Panc1 (cell line): Measurements from ENCODE around the gene ADAMTS15. TPM values are rescaled to one million over a fixed set of nuclear protein-coding genes. Genes with fewer than 3 reads are reported as not detected.
"Not testable (repeated sequence)": the region's sequence is repeated elsewhere in the genome, so short reads cannot be mapped to it uniquely, and the experiment has no call there.

ENCODE experiments used
- ATAC-seq: fragments of 200-7000 bp; cut with Tn5 transposase; 2 replicates; pipeline ENCODE4 v1.9.1; 2020; ENCODE audit warnings: mild to moderate bottlenecking, moderate library complexity
- BruUV-seq: library from RNA; stranded (reverse); fragments of 400-500 nt; replicated peaks from 2 replicates; lab custom pipeline; 2021; lab: Mats Ljungman, UMichigan
- CTCF ChIA-PET: fragments of 300-600 bp; sonication (Branson Sonifier 250); formaldehyde crosslinking; loops from one replicate; lab custom pipeline; 2022; ENCODE audit warnings: antibody characterized with exemption; lab: Charles Lee
- POLR2A ChIA-PET: fragments of 300-600 bp; sonication (Branson Sonifier 250); formaldehyde crosslinking; loops from one replicate; lab custom pipeline; 2022; ENCODE audit warnings: antibody characterized with exemption; lab: Charles Lee
- DNase-seq: peaks from one replicate; pipeline ENCODE4 v3.0.0-alpha.2; 2010; ENCODE audit warnings: low read depth, low spot score
- H3K27ac ChIP-seq: 2 replicates; pipeline ENCODE4 v1.5.1; 2011; ENCODE audit warnings: mild to moderate bottlenecking, low read length, inconsistent platforms
- H3K27me3 ChIP-seq: fragments of 200-500 bp; sonication (Bioruptor generic); 2 replicates; pipeline ENCODE4 v1.6.0; 2014; ENCODE audit warnings: low read length, inconsistent platforms; ENCODE audit not compliant: control insufficient read depth, insufficient read depth
- H3K36me3 ChIP-seq: fragments of 200-500 bp; sonication (Bioruptor generic); 2 replicates; pipeline ENCODE4 v1.5.1; 2014; ENCODE audit warnings: inconsistent platforms, mild to moderate bottlenecking, low read length, moderate library complexity; ENCODE audit not compliant: control insufficient read depth, insufficient read depth
- H3K4me1 ChIP-seq: 2 replicates; pipeline ENCODE4 v1.5.1; 2011; ENCODE audit warnings: inconsistent platforms, mild to moderate bottlenecking, low read length, moderate library complexity; ENCODE audit not compliant: control insufficient read depth, insufficient read depth
- H3K4me3 ChIP-seq, 2 experiments: 2 replicates each; pipeline ENCODE4 v1.5.1; 2011 to 2012; ENCODE audit warnings: low read depth in 2 of 2, low read length in 2 of 2, mild to moderate bottlenecking in 2 of 2, inconsistent platforms in 1 of 2, moderate library complexity in 1 of 2
- H3K9me3 ChIP-seq: fragments of 200-500 bp; sonication (Bioruptor generic); 2 replicates; pipeline ENCODE4 v1.5.1; 2014; ENCODE audit warnings: low read depth, mild to moderate bottlenecking, inconsistent platforms, low read length, moderate library complexity; ENCODE audit not compliant: control insufficient read depth, insufficient read depth
- CTCF ChIP-seq: fragments of 450-650 bp; IDR thresholded peaks from 2 replicates; pipeline ENCODE4 v1.5.1; 2017; ENCODE audit warnings: mild to moderate bottlenecking
- POLR2AphosphoS5 ChIP-seq: IDR thresholded peaks from 2 replicates; pipeline ENCODE4 v1.6.1; 2012; ENCODE audit warnings: mild to moderate bottlenecking, low read depth, low read length, moderate library complexity
- REST ChIP-seq, 2 experiments: IDR thresholded peaks; 2 replicates each; pipeline ENCODE4 v1.6.1; 2011 to 2012; ENCODE audit warnings: low read depth in 2 of 2, control low read depth in 1 of 2, low read length in 1 of 2, mild to moderate bottlenecking in 1 of 2, moderate library complexity in 1 of 2; ENCODE audit not compliant: insufficient read depth in 1 of 2
- SIN3A ChIP-seq: IDR thresholded peaks from 2 replicates; pipeline ENCODE4 v1.6.1; 2012; ENCODE audit warnings: low read depth, mild to moderate bottlenecking, low read length, moderate library complexity, borderline replicate concordance; ENCODE audit not compliant: insufficient read depth
- TCF7L2 ChIP-seq: IDR thresholded peaks from 2 replicates; pipeline ENCODE4 v1.6.1; 2011; ENCODE audit warnings: mild to moderate bottlenecking, low read depth, low read length, inconsistent platforms
- in situ Hi-C: cut with HindIII; loops from 2 replicates; pipeline ENCODE4 v1.10.0; 2016; ENCODE audit warnings: low sequenced_read_pairs, low pct_unique_long_range_greater_than_20kb
- intact Hi-C: fragments of 100-400 bp; cut with micrococcal nuclease; formaldehyde crosslinking; loops from one replicate; pipeline ENCODE4 v1.10.0; 2022; ENCODE audit not compliant: unreplicated experiment
- total RNA-seq: library from RNA; stranded (reverse); gene quantifications from one replicate; pipeline ENCODE4 v1.2.1, GENCODE V29; 2021; ENCODE audit not compliant: unreplicated experiment

ADAMTS15 gene
- total RNA-seq, 1 experiment from 2014 or later: 39.9 TPM

GRCh38 chr11:130436171-130436570, 12.3 kb upstream of the ADAMTS15 start:
- no TSS peak for BruUV-seq
- TF ChIP-seq SIN3A (no peak), REST (IDR thresholded peaks at IDR 0.05; ENCODE audit: insufficient read depth in 1 of 2, low read depth in 2 of 2, low read length in 1 of 2) (no peak), TCF7L2 (no peak), CTCF (no peak)
- peak overlapping the region; percentile 93 for H3K27ac ChIP-seq
- POLR2A ChIA-PET: no interaction called here
- peaks cover 13% of the 10 kb centered on the region for H3K4me1 ChIP-seq
- ATAC-seq (no peak), DNase-seq (no peak)
- in situ Hi-C loops: no loop called here
- no peaks in the 10 kb centered on the region for H3K27me3 ChIP-seq
- intact Hi-C loops: no loop called here
- CTCF ChIA-PET: no interaction called here
- H3K36me3 ChIP-seq: no peaks in the 10 kb centered on the region
- H3K4me3 ChIP-seq: no peak overlapping the region
- H3K9me3 ChIP-seq: no peaks in the 10 kb centered on the region

GRCh38 chr11:130437848-130438247, 10.6 kb upstream of the ADAMTS15 start:
- TF ChIP-seq POLR2AphosphoS5 (no peak), CTCF (no peak), TCF7L2 (no peak), SIN3A (no peak), REST (IDR thresholded peaks at IDR 0.05; ENCODE audit: insufficient read depth in 1 of 2, low read depth in 2 of 2, low read length in 1 of 2) (no peak)
- H3K4me3 ChIP-seq: no peak overlapping the region
- intact Hi-C loops: no loop called here
- no peak for ATAC-seq
- ChIA-PET CTCF (interaction anchor here (0.6 to 1.3 kb wide), 2 partner anchors 424 to 428 kb away, joined by 4 to 5 read pairs; no protein-coding TSS in a partner anchor), POLR2A (no interaction called here)
- H3K9me3 ChIP-seq: no peaks in the 10 kb centered on the region
- BruUV-seq: no TSS peak
- H3K4me1 ChIP-seq: peaks cover 13% of the 10 kb centered on the region
- no peaks in the 10 kb centered on the region for H3K27me3 ChIP-seq
- DNase-seq: no peak
- H3K27ac ChIP-seq: peak overlapping the region; percentile 93; the same call in 1 of the 2 replicates
- in situ Hi-C loops: no loop called here
- no peaks in the 10 kb centered on the region for H3K36me3 ChIP-seq

- POLR2A ChIA-PET: interaction anchor here (0.7 kb wide), 1 partner anchor 306 kb away, joined by 4 read pairs; no protein-coding TSS in a partner anchor
- H3K9me3 ChIP-seq, DNase-seq, CTCF ChIA-PET, in situ Hi-C loops, ATAC-seq, H3K27me3 ChIP-seq, H3K36me3 ChIP-seq, H3K4me3 ChIP-seq, BruUV-seq, intact Hi-C loops: not testable (repeated sequence)
- H3K27ac ChIP-seq: peak overlapping the region; percentile 10; the same call in 1 of the 2 replicates
- H3K4me1 ChIP-seq: peaks cover 13% of the 10 kb centered on the region
Observed at GRCh38 chr11:130438401-130439159, 9.9 kb upstream of the ADAMTS15 start.
